Thyroid gland (tissue), 4 donors: ENCODE measurements around the gene BCLAF1. TPM values are rescaled to one million over a fixed set of nuclear protein-coding genes. Genes with fewer than 3 reads are reported as not detected.

Experiments
- DNase-seq, 2 donors: peaks; one replicate each; pipeline ENCODE4 v3.0.0-alpha.2; 2019
- H3K27ac ChIP-seq, 3 donors: fragments of 200-600 bp; sonication (generic); 1 replicate in 2 of 3; 2 replicates in 1 of 3; pipeline ENCODE4 v1.5.1; 2016 to 2019; ENCODE audit warnings: mild to moderate bottlenecking in 1 of 3, moderate library complexity in 1 of 3
- H3K27me3 ChIP-seq: fragments of 200-600 bp; sonication (generic); one replicate; pipeline ENCODE4 v1.5.1; 2019
- H3K36me3 ChIP-seq, 2 donors: fragments of 200-600 bp; sonication (generic); one replicate each; pipeline ENCODE4 v1.5.1; 2016 to 2019
- H3K4me1 ChIP-seq, 2 donors: fragments of 200-600 bp; sonication (generic); one replicate each; pipeline ENCODE4 v1.5.1; 2017 to 2019
- H3K4me3 ChIP-seq, 3 donors: fragments of 200-600 bp; sonication (generic); replicated peaks in 1 of 3; 1 replicate in 2 of 3; 2 replicates in 1 of 3; pipeline ENCODE4 v1.5.1; 2016; ENCODE audit warnings: mild to moderate bottlenecking in 1 of 3
- H3K9me3 ChIP-seq: fragments of 200-600 bp; sonication (generic); one replicate; pipeline ENCODE4 v1.5.1; 2017
- CTCF ChIP-seq, 6 experiments: fragments of 200-600 bp in 3 of 6; fragments of 450-650 bp in 3 of 6; sonication (generic) in 3 of 6; IDR thresholded peaks; one replicate each; pipeline ENCODE4 v1.5.1; 2016 to 2019; ENCODE audit warnings: antibody characterized with exemption in 6 of 6, mild to moderate bottlenecking in 2 of 6, inconsistent platforms in 1 of 6, moderate library complexity in 1 of 6
- POLR2A ChIP-seq, 2 donors: fragments of 450-650 bp; IDR thresholded peaks; one replicate each; pipeline ENCODE4 v1.6.1; 2017; ENCODE audit warnings: antibody characterized with exemption in 2 of 2, mild to moderate bottlenecking in 2 of 2, moderate library complexity in 1 of 2
- WGBS, 2 donors: methylation state at CpG; one replicate each; pipeline ENCODE4 v1.1.5; 2017; 5-methylcytosine and 5-hydroxymethylcytosine counted together
- intact Hi-C: fragments of 100-400 bp; cut with DNase I; formaldehyde crosslinking; loops from one replicate; pipeline ENCODE4 v1.15.1; 2023
- total RNA-seq, 4 donors: library from RNA; depleted of rRNA; stranded (reverse); fragments of >200 nt; gene quantifications; one replicate each; pipeline ENCODE4 v1.2.3, GENCODE V29; 2016

The BCLAF1 gene
- total RNA-seq, 4 donors from 2014 or later: 149 to 209 (median 169) TPM

GRCh38 chr6:136250686-136251008 lies 39.0 kb downstream of the BCLAF1 start:
- no peak for DNase-seq
- H3K27me3 ChIP-seq: no peaks in the 10 kb centered on the region
- peaks cover 10 to 15% of the 10 kb centered on the region in 2 donors for H3K4me1 ChIP-seq
- no peaks in the 10 kb centered on the region for H3K9me3 ChIP-seq
- TF ChIP-seq POLR2A (IDR thresholded peaks at IDR 0.05): no peak
- peak overlapping the region; percentile 42 to 47 (median 45) for H3K4me3 ChIP-seq
- intact Hi-C loops: no loop called here
- peak overlapping the region; percentile 18 to 27 (median 21) for H3K27ac ChIP-seq
- no peaks in the 10 kb centered on the region for H3K36me3 ChIP-seq
- 0 to 1% methylated on average over 8 of the region's 8 CpGs for WGBS, 2 donors

GRCh38 chr6:136249811-136250685 lies 39.6 kb downstream of the BCLAF1 start, which contains the start of gene MTFR2:
TSS of gene MTFR2 (minus strand) at chr6:136250311. CDS start at chr6:136249099, 1,212 bp downstream.
- intact Hi-C loops: no loop called here
- H3K27ac ChIP-seq: peak within 1 kb of the TSS; percentile 18 to 27 (median 21)
- peaks cover 10 to 15% of the 10 kb centered on the region in 2 donors for H3K4me1 ChIP-seq
- no peaks in the 10 kb centered on the region for H3K9me3 ChIP-seq
- 0 to 1% methylated on average over 48 to 56 of the region's 59 CpGs for WGBS, 2 donors
- H3K36me3 ChIP-seq: no peaks in the 10 kb centered on the region
- peak within 1 kb of the TSS; percentile 42 to 47 (median 45) for H3K4me3 ChIP-seq
- peak in 1 of 2 donors; percentile 53 for TF ChIP-seq POLR2A (IDR thresholded peaks at IDR 0.05)
- TF ChIP-seq CTCF (IDR thresholded peaks at IDR 0.05): no peak
- no peaks in the 10 kb centered on the region for H3K27me3 ChIP-seq
- DNase-seq: peak; percentile 95 to 97

- TF ChIP-seq POLR2A (IDR thresholded peaks at IDR 0.05): no peak
- TF ChIP-seq CTCF (IDR thresholded peaks at IDR 0.05): no peak
- intact Hi-C loops: no loop called here
- 12 to 22% methylated on average over 6 of the region's 6 CpGs for WGBS, 2 donors
- no peaks in the 10 kb centered on the region for H3K36me3 ChIP-seq
- H3K4me3 ChIP-seq: no peak overlapping the region
- no peaks in the 10 kb centered on the region for H3K27me3 ChIP-seq
- H3K9me3 ChIP-seq: no peaks in the 10 kb centered on the region
- no peak for DNase-seq
- peaks cover 10 to 15% of the 10 kb centered on the region in 2 donors for H3K4me1 ChIP-seq
- H3K27ac ChIP-seq: no peak overlapping the region
Observed at GRCh38 chr6:136249336-136249735, 40.3 kb downstream of the BCLAF1 start.

GRCh38 chr6:136244061-136244616 lies 45.5 kb downstream of the BCLAF1 start:
- H3K9me3 ChIP-seq: no peaks in the 10 kb centered on the region
- DNase-seq: no peak
- H3K36me3 ChIP-seq: no peaks in the 10 kb centered on the region
- no peak for TF ChIP-seq POLR2A (IDR thresholded peaks at IDR 0.05)
- TF ChIP-seq CTCF (IDR thresholded peaks at IDR 0.05): no peak
- H3K27me3 ChIP-seq: no peaks in the 10 kb centered on the region
- 91 to 96% methylated on average over 5 of the region's 5 CpGs for WGBS, 2 donors
- intact Hi-C loops: no loop called here
- H3K27ac ChIP-seq: no peak overlapping the region
- no peak overlapping the region for H3K4me3 ChIP-seq
- no peaks in the 10 kb centered on the region for H3K4me1 ChIP-seq

GRCh38 chr6:136236466-136237293 lies 53.0 kb downstream of the BCLAF1 start:
- Histone ChIP-seq H3K27me3 (no peaks in the 10 kb centered on the region), H3K27ac (no peak overlapping the region), H3K4me1 (no peaks in the 10 kb centered on the region), H3K9me3 (no peaks in the 10 kb centered on the region), H3K36me3 (no peaks in the 10 kb centered on the region), H3K4me3 (no peak overlapping the region)
- DNase-seq: no peak
- WGBS, 2 donors: 85 to 88% methylated on average over 9 of the region's 9 CpGs
- no peak for TF ChIP-seq CTCF (IDR thresholded peaks at IDR 0.05)
- no peak for TF ChIP-seq POLR2A (IDR thresholded peaks at IDR 0.05)
- intact Hi-C loops: no loop called here
